Fibroblast of peridontal ligament (primary cell): ENCODE data around the gene UBAC1.
A peak's percentile ranks its signal among the peaks of the same experiment; 100 is the strongest.

Source experiments
- DNase-seq: peaks from one replicate; pipeline ENCODE4 v3.0.0-alpha.2; 2010; ENCODE audit errors: extremely low read depth

The UBAC1 gene

DNA sequence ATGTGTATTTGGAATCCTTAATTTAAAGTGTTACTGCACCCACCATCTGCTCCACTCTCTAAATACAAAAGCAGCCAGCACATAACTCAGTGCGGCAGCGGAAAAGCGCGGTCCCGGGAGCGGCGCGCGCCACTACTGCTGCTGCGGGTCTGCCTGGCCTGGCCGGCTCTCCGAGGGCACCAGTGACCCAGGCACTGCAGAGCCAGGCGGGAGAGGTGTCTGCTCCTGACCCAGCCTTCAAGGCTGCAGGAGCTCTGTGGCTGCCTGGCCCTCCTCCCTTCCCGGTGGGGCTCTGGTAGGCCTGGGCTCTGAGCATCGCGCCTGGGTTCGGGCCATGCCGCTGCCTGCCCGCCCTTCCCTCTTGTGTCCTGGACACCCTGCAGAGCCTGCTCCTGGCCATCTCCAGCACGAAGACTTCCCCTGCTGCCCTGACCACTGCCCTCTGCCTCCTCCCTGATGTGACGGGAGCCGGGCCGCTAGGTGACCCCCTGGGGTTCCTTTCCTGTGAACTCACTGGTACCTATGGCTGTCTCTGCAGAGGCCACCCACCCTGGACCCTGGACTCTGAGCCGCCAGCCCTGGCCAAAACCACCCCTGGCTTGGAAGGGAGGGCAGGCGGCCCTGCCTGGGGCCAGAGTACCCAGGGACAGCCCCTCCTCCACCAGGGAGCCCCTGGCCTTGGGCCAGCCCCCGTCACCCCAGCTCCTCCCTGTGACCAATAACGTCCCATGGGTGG, 32.8 kb upstream of the UBAC1 start:
- DNase-seq = no peak

DNA sequence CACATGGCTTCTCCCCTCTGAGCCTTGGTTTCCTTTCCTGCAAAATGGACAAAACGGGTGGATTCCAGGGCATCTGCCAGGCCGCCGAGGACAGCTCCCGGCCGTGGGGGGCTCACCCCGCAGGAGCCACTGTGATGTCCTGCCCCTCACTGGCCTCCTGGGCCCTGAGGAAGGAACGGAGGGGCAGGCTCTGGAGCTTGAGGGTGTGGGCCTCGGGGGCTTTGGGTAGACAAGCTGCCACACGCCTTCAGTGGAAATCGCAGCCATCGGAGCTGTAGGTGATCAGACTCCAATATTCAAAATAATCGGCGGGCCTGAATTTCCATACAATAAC, 32.2 kb upstream of the UBAC1 start:
- no peak for DNase-seq

DNA sequence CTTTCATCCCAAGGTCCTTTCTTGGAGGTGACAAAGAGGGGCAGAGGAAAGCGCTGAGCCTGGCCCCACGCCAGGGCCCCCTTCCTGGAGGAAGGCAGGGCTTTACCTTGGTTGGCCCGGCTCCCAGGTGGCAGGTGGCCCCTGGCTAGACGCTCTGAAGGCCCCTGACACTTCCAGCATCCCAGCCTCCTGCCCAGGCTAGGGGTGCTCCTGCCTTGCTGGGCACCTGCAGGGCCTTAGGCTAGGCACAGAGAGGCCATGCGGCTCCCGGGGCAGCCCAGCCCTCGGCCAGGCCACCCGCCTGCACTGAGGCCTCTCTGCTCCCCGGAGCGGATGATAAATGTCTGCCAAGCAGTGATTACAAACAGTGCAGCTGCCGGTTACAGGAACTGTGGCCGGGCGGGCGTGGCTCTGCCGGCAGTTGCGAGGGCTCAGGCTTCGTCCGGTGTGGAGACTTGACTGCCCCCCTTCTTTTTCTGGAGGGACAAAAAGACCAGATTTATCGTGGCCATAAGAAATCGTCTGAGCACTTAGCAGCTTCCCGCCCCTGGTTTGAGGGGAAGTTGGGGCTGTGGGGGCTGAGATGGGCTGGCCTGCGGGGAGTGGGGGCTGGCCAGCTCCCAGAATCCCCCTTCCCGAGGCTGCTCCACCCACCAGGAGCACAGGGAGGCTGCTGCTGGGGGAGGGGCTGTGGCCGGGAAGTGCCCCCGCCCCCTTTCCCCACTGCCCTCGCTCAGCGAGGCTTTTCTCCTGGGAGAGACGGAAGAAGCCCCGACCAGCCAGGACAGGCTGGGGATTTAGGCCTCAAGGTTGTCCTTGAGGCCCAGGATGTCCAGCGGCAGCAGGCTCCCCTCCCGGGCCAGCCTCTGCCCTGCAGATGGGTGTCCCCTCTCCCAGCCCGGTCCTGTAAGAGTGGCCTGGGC, 31.6 kb upstream of the UBAC1 start:
- DNase-seq = peak; percentile 73

DNA sequence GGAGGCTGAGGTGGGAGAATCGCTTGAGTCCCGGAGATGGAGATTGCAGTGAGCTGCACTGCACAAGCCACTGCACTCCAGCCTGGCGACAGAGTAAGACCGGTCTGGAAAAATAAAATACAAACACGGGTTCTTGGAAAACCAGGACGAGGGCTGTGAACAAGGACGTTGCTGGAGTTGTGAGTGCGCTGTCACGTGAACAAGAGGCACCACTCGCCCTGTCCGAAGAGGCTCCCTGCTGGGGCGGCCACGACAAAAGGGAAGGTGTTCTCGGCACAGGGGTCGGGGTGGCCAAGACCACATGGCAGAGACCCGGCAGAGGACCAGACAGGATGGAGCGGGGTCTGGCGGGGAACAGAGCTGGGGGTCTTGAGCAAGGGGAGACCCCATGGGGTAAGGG, 30.6 kb upstream of the UBAC1 start:
- no peak for DNase-seq

DNA sequence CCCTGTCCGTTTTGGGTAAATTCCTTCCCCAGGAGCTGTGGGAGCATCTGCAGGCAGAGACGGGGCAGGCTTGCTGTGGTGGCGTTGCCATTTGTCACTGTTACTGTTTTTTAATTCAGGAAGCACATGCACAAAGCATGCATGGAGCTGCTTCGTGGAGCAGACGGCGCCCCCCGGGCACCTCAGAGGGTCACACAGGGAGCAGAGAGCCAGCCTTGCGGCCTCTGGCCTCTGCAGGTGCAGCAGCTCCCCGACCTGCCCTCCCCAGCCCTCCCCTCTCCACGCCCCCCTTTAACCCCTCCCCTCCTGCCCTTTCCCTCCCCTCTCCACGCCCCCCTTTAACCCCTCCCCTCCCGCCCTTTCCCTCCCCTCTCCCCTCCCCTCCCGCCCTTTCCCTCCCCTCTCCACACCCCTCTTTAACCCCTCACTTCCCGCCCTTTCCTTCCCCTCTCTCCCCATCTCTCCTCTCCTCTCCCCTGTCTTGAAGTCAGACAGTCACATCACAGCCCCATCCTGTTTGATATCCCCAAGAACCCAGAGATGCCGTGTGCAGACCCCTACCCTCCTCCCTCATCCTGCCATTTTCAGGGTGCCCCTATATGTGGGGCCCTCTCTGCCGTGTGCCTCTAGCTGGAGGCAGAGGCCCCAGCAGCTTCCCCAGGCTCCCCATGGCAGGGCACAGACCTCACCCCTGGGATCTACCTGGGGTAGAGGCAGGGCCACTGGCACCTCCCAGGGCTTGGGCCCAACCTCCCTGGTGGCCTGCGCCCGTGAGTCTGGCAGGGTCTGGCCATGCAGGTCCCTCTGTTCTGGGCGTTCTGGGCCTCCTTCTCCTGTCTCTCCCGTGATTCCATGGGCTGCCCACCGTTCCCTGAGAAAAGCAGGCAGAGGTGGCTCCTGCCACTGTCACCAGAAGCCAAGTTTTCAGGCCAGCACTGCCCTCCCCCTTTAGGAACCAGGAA, 29.6 kb upstream of the UBAC1 start:
- DNase-seq = peak; percentile 38

DNA sequence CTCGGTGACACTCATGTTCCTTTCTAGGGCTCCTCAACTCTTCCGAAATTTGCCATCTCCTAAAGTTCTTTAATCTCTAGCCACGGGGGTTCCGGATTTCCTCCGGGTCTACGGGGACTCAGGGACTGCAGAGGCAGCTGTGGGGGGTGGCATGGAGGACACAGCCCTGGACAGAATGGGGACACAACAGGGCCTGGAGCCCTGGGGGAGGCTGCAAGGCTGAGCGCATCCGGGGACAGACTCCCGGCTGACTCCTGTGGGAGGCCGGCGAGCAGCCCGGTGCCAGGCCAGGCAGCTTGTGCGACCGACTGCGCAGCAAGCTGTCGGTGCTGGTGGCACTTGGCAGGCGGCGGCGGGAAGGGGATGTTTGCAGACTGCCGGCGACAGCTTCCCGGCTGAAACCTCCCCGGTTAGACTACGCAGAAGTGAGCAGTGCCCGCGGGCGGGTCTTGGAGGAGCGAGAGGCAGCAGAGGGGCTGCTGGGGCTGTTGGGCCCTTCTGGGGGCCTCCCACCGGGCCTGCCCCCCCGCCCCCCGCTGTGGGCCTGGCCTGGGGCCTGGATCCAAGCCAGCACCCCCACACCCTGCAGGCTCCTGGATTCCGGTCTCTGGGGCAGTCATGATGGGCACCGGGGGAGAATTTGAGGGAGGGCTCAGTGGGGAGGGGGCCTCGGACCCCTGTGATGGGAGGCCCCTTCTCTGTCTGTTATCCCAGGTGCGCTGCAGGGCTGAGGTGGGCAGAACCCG, 28.7 kb upstream of the UBAC1 start:
- DNase-seq = no peak

DNA sequence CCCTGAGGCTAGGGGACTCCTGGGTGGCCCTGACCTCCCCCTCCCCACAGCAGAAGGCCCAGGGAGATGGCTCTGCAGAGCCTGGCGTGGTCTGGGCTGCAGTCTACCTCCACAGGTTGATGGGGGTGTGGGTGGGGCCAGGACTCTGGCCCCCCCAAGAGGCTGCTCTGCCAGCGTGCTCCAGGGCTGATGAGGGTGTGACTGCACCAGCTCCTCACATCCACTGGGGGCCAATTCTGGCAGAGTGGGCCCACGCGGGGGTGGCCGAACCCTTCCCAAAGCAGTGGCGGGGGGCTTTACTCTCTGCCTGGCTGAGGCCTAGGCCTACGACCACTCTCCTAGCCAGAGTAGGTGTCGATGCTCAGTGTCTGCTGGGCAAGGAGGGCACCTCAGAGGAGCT, 28.0 kb upstream of the UBAC1 start:
- DNase-seq = no peak

DNA sequence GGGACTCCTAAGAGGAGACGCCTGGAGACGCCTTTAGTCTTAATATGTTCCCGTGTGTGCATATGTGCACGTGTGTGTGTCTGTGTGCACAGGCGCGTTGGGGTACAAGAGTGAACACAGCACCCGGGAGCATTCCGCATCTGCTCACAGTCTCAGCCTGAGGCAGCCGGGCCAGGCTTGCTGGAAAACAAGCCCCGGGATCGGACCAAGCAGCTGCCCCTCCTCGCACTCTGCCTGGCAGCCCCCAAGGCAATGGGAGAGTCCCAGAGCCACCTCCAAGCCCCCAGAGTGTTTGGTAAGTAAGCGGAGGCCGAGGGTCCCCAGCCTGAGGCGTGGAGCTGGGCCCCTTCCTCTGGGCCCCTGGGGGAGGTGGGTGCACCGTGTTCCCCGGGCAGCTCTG, 27.3 kb upstream of the UBAC1 start:
- DNase-seq = no peak

DNA sequence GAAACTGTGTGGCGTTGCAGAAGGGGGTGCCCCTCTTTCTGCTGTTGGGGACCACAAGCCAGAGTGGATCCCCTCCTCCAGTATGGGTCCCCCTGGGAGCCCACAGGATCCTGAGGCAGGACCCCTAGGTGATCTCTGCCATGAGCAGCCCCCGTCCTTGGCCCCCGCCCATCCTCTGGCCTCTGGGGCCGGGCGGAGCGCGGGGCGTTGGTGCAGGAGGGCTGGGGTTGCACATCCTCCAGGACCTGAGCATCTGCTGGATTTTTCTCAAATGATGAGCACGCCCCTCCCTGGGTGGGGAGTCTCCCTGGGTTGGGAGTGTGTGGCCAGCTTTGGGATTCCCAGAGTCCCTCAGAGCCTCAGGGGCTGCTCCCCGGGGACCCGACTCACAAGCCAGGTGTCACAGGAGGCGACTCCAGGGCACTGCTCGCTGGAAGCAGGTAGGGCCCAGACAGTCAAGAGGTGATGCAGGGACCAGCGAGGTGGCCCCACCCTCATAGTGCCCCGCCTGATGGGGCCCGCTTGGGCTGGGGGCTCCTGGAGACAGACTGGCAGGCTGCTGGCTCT, 26.7 kb upstream of the UBAC1 start:
- DNase-seq = no peak

DNA sequence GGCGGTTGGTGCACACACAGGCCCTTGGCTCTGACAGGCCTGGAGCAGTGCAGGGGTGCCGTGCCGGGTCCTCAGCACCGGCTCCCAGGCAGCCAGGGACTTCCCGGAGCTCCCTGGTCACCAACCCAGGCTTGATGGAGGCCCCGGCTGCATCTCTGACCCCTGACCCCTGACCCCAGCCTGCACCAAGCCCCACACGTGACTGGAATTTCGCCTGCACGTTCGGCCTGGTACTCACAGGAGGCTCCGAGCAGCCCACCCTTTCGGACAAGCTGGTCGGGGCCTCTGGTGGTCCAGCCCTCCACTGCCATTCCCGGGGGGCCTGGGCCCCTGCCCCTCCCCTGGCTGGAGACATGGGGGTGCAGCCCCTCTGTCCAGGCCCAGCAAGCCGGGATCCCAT, 25.4 kb upstream of the UBAC1 start:
- DNase-seq = no peak

DNA sequence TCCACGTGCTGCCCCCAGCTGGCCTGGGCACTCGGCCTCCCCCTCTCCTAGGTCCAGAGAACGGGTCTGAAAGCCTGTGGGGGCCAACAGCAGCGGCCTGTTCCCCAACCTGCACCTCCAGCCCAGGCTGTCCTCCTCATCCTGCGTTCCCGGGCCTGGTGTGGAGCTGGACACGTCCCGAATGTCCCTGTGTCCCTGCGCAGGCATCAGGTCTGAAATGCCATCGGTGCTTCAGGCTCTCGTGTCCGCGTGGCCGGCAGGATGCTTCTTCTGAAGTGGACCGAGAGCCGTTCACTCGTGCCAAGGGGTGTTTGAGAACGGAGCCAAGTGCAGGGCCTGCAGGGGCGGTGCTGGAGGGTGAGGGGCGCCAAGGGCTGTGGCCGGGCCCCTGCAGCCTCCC, 24.7 kb upstream of the UBAC1 start:
- no peak for DNase-seq

DNA sequence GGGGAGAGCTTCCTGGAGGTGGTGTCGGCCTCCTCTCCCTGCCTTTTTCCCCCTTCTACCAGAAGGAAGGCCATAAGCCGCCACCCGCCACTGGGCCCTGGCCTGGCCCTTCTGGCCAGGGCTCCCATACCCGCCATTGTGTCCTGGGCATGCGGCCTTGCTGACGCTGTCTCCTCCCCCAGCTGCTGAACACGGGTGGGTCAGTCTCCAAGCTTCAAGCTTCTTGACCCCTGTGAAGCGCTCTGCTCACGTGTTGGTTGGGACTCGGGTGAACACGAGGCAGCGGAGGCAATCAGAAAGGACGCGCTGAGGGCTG, 24.2 kb upstream of the UBAC1 start:
- DNase-seq = no peak

DNA sequence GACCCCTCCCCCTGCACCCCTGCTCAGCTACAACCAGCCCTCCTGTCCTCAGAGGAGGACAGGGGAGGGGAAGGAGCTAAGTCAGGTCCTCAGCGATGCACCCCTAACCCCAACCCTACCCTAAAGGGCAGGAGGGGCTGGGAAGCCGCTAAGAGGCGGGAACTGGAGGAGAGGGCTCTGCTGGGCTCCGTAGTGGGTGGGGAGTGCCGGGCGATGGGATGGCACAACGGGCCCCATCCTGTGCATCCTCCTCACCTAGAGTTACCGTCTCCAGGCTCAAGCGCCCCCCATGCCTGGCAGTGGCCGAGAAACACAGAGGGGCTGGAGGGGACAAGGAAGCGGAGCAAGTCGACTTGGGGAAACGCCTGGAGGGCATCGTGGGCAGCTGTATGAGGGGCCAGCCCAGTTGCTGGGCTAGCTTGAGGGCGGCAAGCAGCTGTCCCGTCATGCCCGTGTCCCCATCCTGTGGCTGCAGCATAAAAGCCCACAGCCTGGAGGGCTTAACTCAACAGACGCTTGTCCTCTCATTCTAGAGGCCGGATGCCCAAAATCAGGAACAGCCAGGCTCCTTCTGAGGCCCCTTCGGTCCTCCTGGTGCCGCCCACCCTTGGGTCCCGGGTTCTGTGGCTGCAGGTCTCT, 23.0 kb upstream of the UBAC1 start:
- DNase-seq = no peak

DNA sequence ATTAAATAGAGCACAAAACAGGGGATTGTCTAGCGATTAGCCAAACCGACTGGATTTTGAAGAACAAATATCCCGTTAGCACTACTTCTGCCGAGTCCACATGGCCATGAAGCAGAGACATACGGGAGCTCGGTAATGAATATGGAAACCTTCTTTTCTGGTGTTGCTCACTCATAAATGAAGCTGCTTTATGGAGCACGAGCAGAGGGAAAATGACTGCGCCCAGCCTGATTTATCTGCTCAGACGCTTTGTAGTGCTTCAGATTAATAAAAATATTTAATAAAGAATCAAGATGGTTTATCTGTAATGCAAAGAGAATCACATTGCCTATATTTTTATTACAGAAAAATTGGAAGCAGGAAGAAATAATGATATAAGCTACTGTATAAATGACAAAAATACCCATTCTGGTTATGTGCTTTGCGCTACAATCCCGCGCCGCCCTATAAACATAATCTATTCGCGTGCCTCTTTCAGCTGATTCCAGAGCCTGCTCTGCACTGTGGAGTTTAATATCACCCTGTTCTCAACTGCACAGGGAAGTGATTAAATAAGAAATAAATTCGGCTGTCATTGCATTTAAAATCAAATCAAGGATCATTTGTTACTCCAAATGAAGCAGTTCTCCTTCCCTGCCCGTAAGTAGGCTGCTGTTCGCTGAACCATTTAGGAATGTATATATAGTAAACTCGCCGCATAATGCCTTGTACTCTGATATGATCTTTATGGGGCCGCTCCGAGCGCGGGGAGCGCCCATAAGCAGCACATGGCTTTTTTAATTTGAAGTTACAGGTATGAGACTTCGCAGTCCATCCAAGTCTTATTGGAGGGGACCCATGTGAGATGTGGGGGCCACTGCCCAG, 22.3 kb upstream of the UBAC1 start:
- no peak for DNase-seq

DNA sequence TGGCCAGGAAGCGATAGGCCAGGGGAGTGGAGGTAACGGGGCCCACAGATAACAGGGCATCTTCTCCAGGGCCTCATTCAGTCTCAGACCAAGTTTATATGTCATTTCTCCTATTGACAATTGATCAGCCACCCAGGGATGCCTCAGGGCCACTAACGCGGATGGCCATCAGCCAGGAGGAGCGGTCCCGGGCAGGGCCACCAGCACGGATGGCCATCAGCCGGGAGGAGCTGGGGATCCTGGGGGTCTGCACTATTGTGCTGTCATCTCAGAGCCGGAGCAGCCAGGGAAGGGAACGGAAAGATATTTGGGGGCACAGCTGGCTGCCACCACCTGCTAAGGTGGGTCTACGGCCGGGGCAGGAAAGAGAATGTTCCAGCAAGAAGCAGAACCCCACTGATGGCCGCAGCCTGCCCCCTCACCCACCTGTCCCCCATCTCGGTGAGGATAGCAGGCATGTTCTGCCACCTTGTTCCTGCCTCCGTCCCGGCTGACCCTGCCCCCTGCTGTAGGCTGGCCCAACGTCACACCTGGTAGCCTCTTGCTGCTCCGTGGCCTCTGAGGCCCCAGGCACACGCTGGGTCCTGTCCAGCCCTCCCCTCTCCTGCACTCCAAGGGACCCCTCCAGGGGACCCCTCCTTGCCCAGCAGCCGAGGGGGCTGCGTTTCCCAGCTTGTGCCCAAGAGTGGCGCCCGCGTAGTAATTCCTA, 21.5 kb upstream of the UBAC1 start:
- no peak for DNase-seq

DNA sequence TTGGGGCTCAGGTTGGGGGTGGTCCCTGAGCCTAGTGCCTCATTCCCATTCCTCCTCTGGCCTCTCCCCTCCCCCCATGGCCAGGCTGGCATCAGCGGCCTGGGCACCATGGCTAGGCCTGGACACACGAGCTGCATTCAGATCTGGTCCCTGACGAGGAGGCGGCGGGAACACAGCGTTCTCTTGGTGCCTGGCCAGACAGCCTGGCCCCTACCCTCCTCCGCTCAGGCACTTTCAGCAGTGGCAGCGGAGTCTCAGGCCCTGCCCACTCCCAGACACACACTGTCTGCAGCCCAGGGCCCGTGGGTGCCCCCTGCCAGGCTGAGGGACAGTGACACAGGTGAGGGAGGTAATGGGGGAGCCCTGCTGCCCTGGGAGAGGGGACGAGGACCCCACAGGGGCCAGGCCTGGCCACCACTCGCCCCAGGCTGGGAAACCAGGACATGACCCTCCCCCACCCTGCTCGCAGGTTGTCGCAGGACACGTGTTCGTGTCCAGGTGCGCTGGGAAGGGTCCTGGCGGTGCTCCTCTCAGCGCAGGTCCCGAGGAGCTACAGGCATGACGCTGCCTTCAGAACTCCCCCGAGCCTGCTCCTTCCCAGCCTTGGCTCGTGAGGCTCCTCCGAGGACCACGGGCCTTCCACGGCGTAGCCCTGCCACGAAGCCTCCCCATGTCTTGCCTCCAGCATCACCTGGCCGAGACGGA, 19.9 kb upstream of the UBAC1 start:
- no peak for DNase-seq

DNA sequence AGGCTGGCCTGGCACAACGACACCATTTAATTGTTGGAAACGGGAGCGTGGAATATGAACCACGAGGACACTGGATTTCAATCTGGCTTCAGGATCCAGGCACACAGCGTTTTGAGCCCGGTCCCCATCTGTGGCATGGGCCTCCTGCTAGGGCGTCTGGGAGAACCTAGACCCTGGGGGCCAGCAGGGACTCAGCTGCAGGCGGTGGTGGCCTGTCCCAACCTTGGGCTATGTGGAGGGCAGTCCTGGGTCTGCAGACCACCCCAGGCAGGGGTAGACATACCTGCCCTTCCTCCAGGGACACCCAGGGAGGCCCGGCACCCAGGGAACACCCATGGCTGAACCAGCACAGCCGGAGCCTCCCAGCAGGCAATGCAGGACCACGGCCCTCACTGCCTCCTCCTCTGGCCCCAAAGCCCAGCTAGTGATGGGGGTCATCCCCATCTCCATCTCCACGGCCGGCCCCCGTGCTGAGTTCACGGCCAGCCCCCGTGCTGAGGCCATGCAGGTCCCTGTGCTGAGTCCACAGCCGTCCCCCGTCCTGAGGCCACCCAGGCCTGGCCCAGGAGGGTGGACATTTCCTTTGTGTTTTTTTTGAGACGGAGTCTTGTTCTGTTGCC, 18.5 kb upstream of the UBAC1 start:
- DNase-seq = no peak
